K562 (cell line): ENCODE measurements around the gene CAPZA1. TPM values are rescaled to one million over a fixed set of nuclear protein-coding genes. Genes with fewer than 3 reads are reported as not detected.

ENCODE experiments used
- HCFC1 ChIP-seq: IDR thresholded peaks from 2 replicates; pipeline ENCODE4 v1.6.1; 2012; ENCODE audit warnings: low read depth, low read length, improper control_type of control experiment
- HDAC3 ChIP-seq: fragments of 450-650 bp; IDR thresholded peaks from 2 replicates; pipeline ENCODE4 v1.6.1; 2018; ENCODE audit warnings: borderline replicate concordance, mild to moderate bottlenecking, moderate library complexity; ENCODE audit not compliant: partially characterized antibody
- KLF16 ChIP-seq: IDR thresholded peaks from 2 replicates; pipeline ENCODE4 v1.6.1; 2016; ENCODE audit warnings: antibody characterized with exemption
- MCM5 ChIP-seq: fragments of 450-650 bp; IDR thresholded peaks from 2 replicates; pipeline ENCODE4 v1.6.1; 2016; ENCODE audit warnings: low read depth
- MED1 ChIP-seq: sonication (generic); formaldehyde crosslinking; IDR thresholded peaks from 2 replicates; pipeline ENCODE4 v1.8.1; 2023; ENCODE audit warnings: missing genetic modification reagents, borderline replicate concordance
- MTA3 ChIP-seq: fragments of 450-650 bp; formaldehyde crosslinking; IDR thresholded peaks from 2 replicates; pipeline ENCODE4 v1.6.1; 2017; ENCODE audit warnings: mild to moderate bottlenecking, borderline replicate concordance
- NFE2L1 ChIP-seq: fragments of 450-650 bp; IDR thresholded peaks from 2 replicates; pipeline ENCODE4 v1.6.1; 2016; ENCODE audit warnings: missing genetic modification characterization, low read depth, mild to moderate bottlenecking, missing compliant biosample characterization, moderate library complexity, borderline replicate concordance
- PHF20 ChIP-seq: fragments of 450-650 bp; IDR thresholded peaks from 2 replicates; pipeline ENCODE4 v1.6.1; 2018; ENCODE audit not compliant: partially characterized antibody
- POLR2AphosphoS5 ChIP-seq: IDR thresholded peaks from 2 replicates; pipeline ENCODE4 v1.6.1; 2011; ENCODE audit warnings: mild to moderate bottlenecking, low read depth, low read length, moderate library complexity; ENCODE audit not compliant: control insufficient read depth, insufficient read depth
- PTRF ChIP-seq: fragments of 450-650 bp; IDR thresholded peaks from 2 replicates; pipeline ENCODE4 v1.6.1; 2016; ENCODE audit warnings: mild to moderate bottlenecking, missing genetic modification characterization, missing compliant biosample characterization
- SREBF2 ChIP-seq: sonication (generic); formaldehyde crosslinking; IDR thresholded peaks from 2 replicates; pipeline ENCODE4 v1.4.0; 2020; ENCODE audit warnings: mild to moderate bottlenecking, missing genetic modification reagents
- XRCC5 ChIP-seq: fragments of 200-400 bp; formaldehyde crosslinking; IDR thresholded peaks from 2 replicates; pipeline ENCODE4 v1.6.1; 2017; ENCODE audit warnings: low read depth, mild to moderate bottlenecking, low read length
- YBX1 ChIP-seq: fragments of 450-650 bp; IDR thresholded peaks from 2 replicates; pipeline ENCODE4 v1.7.1; 2016; ENCODE audit warnings: mild to moderate bottlenecking
- ZNF75A ChIP-seq: fragments of 450-650 bp; formaldehyde crosslinking; IDR thresholded peaks from 2 replicates; pipeline ENCODE4 v1.4.0; 2020; ENCODE audit warnings: mild to moderate bottlenecking
- ZNF76 ChIP-seq: fragments of 250-450 bp; sonication (Bioruptor Pico); IDR thresholded peaks from 2 replicates; pipeline ENCODE4 v1.4.0; 2020; ENCODE audit warnings: mild to moderate bottlenecking, moderate library complexity, borderline replicate concordance
- ZNF764 ChIP-seq: fragments of 250-450 bp; sonication (Bioruptor Pico); IDR thresholded peaks from 2 replicates; pipeline ENCODE4 v1.4.0; 2020; ENCODE audit warnings: low read depth, mild to moderate bottlenecking, moderate library complexity
- polyA plus RNA-seq, 8 experiments: library from polyadenylated mRNA; depleted of rRNA in 4 of 8; stranded (reverse) in 5 of 8; unstranded in 3 of 8; fragments of >200 nt; fragmentation: Nextera tagmentation in 2 of 8; fragmentation: Illumina TruSeq in 1 of 8; extraction: Ambion mirVana in 2 of 8; extraction: Trizol in 1 of 8; gene quantifications; 2 replicates each; pipeline versions ENCODE4 v1.2.1 to v1.2.3, GENCODE V29; 2011 to 2014; ENCODE audit warnings: inconsistent platforms in 1 of 8, missing spikeins in 1 of 8
- total RNA-seq, 7 experiments: library from RNA; depleted of rRNA in 6 of 7; stranded (reverse); fragments of >200 nt in 6 of 7; fragmentation: Illumina TruSeq in 2 of 7; extraction: Trizol in 2 of 7; gene quantifications; 2 replicates each; pipeline versions ENCODE4 v1.2.1 to v1.2.3, GENCODE V29; 2011 to 2021; ENCODE audit warnings: low replicate concordance in 1 of 7
- TF ChIP-seq, protein P1 (sequence below), 3 experiments: fragments of 200-800 bp in 1 of 3; fragments of 250-450 bp in 1 of 3; fragments of 450-650 bp in 1 of 3; sonication (Bioruptor Pico) in 1 of 3; sonication (Bioruptor generic) in 1 of 3; formaldehyde crosslinking in 1 of 3; IDR thresholded peaks; 2 replicates each; pipeline versions ENCODE4 v1.6.1 to v1.8.0; 2016 to 2022; ENCODE audit warnings: mild to moderate bottlenecking in 2 of 3, missing genetic modification characterization in 2 of 3, missing compliant biosample characterization in 1 of 3, moderate library complexity in 1 of 3
- TF ChIP-seq, protein P2 (sequence below), 2 experiments: IDR thresholded peaks; 2 replicates each; pipeline ENCODE4 v1.6.1; 2011; ENCODE audit warnings: borderline replicate concordance in 1 of 2, control low read depth in 1 of 2, low read depth in 1 of 2, low read length in 1 of 2, mild to moderate bottlenecking in 1 of 2, mixed read lengths in 1 of 2, moderate library complexity in 1 of 2; ENCODE audit not compliant: insufficient read depth in 1 of 2, insufficient read length in 1 of 2, poor library complexity in 1 of 2, severe bottlenecking in 1 of 2; ENCODE audit errors: extremely low read depth in 1 of 2
- TF ChIP-seq, protein P3 (sequence below): sonication (generic); formaldehyde crosslinking; IDR thresholded peaks from 2 replicates; pipeline ENCODE4 v1.8.1; 2023; ENCODE audit warnings: mild to moderate bottlenecking, missing genetic modification reagents

The CAPZA1 gene
- total and polyA plus RNA-seq, 9 of the 15 experiments (the other 6 are each of a cell fraction or from before 2014, with no cell fraction given), result 237 to 1,020 (median 306) TPM

DNA sequence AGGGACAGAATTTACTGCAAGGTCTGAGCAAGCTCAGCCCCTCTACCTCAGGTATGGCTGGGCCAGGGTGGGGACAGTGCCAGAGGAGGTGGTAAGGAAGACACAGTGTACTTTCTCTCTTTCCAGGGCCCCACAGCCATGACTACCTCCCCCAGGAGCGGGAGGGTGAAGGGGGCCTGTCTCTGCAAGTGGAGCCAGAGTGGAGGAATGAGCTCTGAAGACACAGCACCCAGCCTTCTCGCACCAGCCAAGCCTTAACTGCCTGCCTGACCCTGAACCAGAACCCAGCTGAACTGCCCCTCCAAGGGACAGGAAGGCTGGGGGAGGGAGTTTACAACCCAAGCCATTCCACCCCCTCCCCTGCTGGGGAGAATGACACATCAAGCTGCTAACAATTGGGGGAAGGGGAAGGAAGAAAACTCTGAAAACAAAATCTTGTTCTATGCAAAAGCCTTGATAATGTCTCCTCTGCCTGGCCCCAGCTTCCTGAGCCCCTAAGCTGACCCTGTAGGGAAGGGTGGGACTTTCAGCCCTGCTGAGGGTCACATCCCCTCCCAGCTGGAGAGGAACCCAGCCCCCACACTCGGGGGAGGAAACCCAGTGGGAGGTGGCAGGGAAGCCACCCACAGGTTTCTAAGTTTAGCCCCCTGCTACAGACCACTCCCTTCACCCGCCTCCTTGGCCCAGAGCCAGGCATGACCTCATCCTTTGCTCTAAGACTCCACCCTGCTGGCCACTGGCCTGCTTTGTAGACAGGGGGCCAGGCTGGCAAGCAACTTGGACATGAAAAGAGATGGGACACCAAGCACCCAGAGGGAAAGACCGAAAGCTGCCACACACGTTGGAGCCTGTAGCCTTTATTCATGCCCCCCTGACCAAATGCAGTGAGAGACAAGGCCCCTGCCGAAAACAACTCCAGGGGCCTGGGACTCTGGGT is 80.9 kb downstream of the CAPZA1 start (continued):
- TF ChIP-seq, protein P1, sequence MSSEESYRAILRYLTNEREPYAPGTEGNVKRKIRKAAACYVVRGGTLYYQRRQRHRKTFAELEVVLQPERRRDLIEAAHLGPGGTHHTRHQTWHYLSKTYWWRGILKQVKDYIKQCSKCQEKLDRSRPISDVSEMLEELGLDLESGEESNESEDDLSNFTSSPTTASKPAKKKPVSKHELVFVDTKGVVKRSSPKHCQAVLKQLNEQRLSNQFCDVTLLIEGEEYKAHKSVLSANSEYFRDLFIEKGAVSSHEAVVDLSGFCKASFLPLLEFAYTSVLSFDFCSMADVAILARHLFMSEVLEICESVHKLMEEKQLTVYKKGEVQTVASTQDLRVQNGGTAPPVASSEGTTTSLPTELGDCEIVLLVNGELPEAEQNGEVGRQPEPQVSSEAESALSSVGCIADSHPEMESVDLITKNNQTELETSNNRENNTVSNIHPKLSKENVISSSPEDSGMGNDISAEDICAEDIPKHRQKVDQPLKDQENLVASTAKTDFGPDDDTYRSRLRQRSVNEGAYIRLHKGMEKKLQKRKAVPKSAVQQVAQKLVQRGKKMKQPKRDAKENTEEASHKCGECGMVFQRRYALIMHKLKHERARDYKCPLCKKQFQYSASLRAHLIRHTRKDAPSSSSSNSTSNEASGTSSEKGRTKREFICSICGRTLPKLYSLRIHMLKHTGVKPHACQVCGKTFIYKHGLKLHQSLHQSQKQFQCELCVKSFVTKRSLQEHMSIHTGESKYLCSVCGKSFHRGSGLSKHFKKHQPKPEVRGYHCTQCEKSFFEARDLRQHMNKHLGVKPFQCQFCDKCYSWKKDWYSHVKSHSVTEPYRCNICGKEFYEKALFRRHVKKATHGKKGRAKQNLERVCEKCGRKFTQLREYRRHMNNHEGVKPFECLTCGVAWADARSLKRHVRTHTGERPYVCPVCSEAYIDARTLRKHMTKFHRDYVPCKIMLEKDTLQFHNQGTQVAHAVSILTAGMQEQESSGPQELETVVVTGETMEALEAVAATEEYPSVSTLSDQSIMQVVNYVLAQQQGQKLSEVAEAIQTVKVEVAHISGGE (CRISPR knock-in tag; IDR thresholded peaks at IDR 0.05), result peak in 1 of 3 experiments; percentile 73; a peak in 2 of 6 replicates
- TF ChIP-seq ZNF76 (CRISPR knock-in tag) (0 out of 2 replicates have a peak, but pooled peaks have one; percentile 12), KLF16 (peak; percentile 96), MTA3 (peak; percentile 96), NFE2L1 (tag) (no peak), MCM5 (no peak), HDAC3 (no peak), MED1 (CRISPR knock-in tag) (no peak), HCFC1 (peak; percentile 31), SREBF2 (no peak), XRCC5 (peak; percentile 97), ZNF764 (no peak), ZNF75A (no peak), YBX1 (no peak), POLR2AphosphoS5 (peak; percentile 89), PTRF (tag) (no peak), PHF20 (no peak)
- TF ChIP-seq, protein P2, sequence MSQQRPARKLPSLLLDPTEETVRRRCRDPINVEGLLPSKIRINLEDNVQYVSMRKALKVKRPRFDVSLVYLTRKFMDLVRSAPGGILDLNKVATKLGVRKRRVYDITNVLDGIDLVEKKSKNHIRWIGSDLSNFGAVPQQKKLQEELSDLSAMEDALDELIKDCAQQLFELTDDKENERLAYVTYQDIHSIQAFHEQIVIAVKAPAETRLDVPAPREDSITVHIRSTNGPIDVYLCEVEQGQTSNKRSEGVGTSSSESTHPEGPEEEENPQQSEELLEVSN (IDR thresholded peaks at IDR 0.05; ENCODE audit: borderline replicate concordance in 1 of 2, extremely low read depth in 1 of 2, insufficient read depth in 1 of 2, insufficient read length in 1 of 2, low read depth in 1 of 2, low read length in 1 of 2, poor library complexity in 1 of 2, severe bottlenecking in 1 of 2), result no peak
- TF ChIP-seq, protein P3, sequence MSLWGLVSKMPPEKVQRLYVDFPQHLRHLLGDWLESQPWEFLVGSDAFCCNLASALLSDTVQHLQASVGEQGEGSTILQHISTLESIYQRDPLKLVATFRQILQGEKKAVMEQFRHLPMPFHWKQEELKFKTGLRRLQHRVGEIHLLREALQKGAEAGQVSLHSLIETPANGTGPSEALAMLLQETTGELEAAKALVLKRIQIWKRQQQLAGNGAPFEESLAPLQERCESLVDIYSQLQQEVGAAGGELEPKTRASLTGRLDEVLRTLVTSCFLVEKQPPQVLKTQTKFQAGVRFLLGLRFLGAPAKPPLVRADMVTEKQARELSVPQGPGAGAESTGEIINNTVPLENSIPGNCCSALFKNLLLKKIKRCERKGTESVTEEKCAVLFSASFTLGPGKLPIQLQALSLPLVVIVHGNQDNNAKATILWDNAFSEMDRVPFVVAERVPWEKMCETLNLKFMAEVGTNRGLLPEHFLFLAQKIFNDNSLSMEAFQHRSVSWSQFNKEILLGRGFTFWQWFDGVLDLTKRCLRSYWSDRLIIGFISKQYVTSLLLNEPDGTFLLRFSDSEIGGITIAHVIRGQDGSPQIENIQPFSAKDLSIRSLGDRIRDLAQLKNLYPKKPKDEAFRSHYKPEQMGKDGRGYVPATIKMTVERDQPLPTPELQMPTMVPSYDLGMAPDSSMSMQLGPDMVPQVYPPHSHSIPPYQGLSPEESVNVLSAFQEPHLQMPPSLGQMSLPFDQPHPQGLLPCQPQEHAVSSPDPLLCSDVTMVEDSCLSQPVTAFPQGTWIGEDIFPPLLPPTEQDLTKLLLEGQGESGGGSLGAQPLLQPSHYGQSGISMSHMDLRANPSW (CRISPR knock-in tag), result peak; percentile 54; the same call in 1 of the 2 replicates
